ENCODE results near the gene TCF7L2.

DNA sequence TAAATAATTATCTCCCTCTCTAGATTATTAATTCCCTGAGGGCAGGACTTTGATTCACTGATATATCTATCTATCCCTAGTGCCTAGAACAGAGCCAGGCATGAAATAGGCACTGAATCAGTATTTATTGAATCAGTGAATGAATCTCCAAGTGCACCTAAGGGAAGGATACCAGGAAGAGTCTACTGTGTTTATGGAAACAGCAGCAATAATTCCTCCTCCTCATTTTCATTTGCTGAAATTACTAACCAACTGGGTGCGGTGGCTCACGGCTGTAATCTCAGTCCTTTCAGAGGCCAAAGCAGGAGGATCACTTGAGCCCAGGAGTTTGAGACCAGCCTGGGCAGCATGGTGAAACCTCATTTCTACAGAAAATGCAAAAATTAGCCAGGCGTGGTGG lies 161.2 kb downstream of the TCF7L2 start:
- TF ChIP-seq CTCF (IDR thresholded peaks at IDR 0.05) (no peak), POLR2AphosphoS5 (IDR thresholded peaks at IDR 0.05; ENCODE audit: low read depth, low read length) (no peak), TCF7L2 (IDR thresholded peaks at IDR 0.05; ENCODE audit: low read depth, low read length) (no peak)
